ENCODE data around the gene SORL1.

GRCh38 chr11:121553389-121553788 lies 101.3 kb downstream of the SORL1 start:
- TF ChIP-seq EP300 (IDR thresholded peaks at IDR 0.05) (no peak), CTCF (IDR thresholded peaks at IDR 0.05) (no peak)
